Fibroblast of pulmonary artery (primary cell): ENCODE results near the gene TRPM5.

ENCODE experiments used
- DNase-seq: peaks from one replicate; pipeline ENCODE4 v3.0.0-alpha.2; 2010; ENCODE audit warnings: low read depth
- H3K4me3 ChIP-seq: replicated peaks from 2 replicates; pipeline ENCODE4 v1.5.1; 2011; ENCODE audit warnings: low read depth, mild to moderate bottlenecking, control low read depth, low read length, moderate library complexity
- TF ChIP-seq, protein P1 (sequence below): IDR thresholded peaks from 2 replicates; pipeline ENCODE4 v1.5.1; 2011; ENCODE audit warnings: mild to moderate bottlenecking, control low read depth, low read length, inconsistent platforms; ENCODE audit errors: missing control alignments

TRPM5 gene

GRCh38 chr11:2460540-2461252 is 16.4 kb upstream of the TRPM5 start:
- H3K4me3 ChIP-seq = no peak overlapping the region
- DNase-seq = no peak
- TF ChIP-seq, protein P1, sequence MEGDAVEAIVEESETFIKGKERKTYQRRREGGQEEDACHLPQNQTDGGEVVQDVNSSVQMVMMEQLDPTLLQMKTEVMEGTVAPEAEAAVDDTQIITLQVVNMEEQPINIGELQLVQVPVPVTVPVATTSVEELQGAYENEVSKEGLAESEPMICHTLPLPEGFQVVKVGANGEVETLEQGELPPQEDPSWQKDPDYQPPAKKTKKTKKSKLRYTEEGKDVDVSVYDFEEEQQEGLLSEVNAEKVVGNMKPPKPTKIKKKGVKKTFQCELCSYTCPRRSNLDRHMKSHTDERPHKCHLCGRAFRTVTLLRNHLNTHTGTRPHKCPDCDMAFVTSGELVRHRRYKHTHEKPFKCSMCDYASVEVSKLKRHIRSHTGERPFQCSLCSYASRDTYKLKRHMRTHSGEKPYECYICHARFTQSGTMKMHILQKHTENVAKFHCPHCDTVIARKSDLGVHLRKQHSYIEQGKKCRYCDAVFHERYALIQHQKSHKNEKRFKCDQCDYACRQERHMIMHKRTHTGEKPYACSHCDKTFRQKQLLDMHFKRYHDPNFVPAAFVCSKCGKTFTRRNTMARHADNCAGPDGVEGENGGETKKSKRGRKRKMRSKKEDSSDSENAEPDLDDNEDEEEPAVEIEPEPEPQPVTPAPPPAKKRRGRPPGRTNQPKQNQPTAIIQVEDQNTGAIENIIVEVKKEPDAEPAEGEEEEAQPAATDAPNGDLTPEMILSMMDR = no peak

DNA sequence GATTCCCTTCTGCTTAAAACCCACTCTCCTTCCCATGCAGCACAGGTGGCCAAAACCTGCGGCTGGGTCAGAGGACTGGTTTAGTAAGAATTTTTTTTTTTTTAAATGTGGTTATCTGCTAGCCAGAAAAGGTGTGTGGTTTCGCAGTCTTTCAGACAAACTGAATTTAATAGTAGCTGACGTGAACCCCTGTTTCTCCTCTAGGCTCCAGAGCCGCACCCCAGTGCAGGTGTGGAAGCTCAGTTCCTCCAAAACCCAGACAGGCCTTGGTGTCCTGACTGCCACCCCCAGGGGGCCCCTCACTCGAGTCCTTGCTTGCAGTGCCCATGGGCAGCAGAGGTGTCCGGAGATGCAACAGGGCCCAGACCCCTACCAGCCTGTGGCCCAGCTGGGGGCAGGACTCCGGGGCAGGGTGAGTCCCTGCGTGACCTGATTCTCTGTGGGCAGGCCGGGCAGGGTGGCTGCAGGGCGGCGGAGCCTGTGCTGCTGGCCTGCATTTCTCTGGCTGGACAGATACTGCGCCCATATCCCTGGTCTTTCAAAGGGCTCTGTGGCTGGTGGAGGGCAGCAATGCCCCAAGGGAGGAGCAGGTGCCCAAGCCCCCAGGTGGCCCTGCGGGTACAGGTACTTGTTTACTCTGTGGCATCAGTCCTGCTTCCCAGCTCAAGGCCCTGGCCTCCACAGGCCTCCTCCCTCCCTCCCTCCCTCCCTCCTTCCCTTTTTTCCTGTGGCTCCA is 15.7 kb upstream of the TRPM5 start:
- TF ChIP-seq, protein P1 = no peak

DNA sequence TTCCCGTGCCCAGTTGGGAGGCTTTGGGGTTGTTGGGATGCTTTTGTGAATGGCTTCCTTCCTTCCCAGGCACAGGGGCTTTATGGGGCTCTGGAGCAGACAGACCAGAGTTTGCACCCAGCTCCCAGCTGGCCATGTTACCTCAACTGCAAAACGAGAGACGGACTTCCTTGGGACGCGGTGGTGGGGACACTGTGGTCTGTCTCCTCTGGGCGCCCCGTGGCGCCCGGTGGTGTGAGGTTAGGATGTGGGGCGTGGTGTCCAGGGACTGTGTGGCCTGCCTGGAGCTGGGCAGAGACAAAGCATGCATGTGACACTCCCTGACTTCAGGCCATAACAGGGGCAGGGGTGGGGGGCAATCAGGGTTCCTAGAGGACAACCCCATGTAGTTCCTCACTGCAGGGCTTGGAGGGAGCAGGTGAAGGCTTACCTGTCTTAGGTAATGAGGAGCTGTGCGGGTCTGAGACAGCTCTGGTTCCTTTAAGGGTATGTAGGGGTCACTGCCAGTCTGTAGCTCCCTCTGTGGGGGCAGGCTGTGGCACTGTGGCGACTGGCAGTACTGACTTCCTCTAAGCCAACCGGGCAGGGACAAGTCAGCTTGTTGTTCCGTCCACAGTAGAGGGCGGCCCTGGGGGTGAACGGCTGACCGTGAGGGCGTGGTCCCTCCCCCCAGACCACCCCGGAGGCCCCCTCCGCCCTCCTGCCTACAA is 14.9 kb upstream of the TRPM5 start:
- DNase-seq = no peak
- no peak overlapping the region for H3K4me3 ChIP-seq
- TF ChIP-seq, protein P1 = no peak

More for the DNA sequence above, 15.7 kb upstream of the TRPM5 start:
- H3K4me3 ChIP-seq = no peak overlapping the region
- DNase-seq = no peak

DNA sequence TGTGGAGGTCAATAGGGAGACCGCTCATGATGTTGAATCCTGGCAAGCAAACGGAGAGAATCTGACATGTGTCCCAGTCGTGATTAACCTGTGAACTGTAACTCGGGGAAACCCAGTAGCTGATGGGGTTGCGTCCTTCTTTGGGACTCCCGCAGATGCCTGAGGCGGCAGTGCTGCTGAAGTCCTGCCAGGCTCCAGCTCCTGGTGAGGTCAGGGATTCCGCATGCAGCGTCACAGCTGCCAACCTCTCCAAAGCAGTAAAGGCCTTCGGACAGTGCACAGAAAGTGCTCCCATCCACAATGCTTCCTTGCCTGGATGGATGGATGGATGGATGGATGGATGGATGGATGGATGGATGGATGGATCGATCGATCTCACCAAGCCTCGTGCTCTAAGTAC is 14.0 kb upstream of the TRPM5 start:
- DNase-seq = no peak
- TF ChIP-seq, protein P1 = no peak
- no peak overlapping the region for H3K4me3 ChIP-seq

- DNase-seq = no peak
- TF ChIP-seq, protein P1 = no peak
- H3K4me3 ChIP-seq = no peak overlapping the region
These were observed 9.1 kb upstream of the TRPM5 start for GRCh38 chr11:2453436-2453835.

- TF ChIP-seq, protein P1 = no peak
- DNase-seq = no peak
- no peak overlapping the region for H3K4me3 ChIP-seq
These were observed 8.2 kb upstream of the TRPM5 start for GRCh38 chr11:2452321-2453012.
